AG04450 (cell line): ENCODE results near the gene C19orf53. TPM values are rescaled to one million over a fixed set of nuclear protein-coding genes. Genes with fewer than 3 reads are reported as not detected.
"Not testable (repeated sequence)": the region's sequence is repeated elsewhere in the genome, so short reads cannot be mapped to it uniquely, and the experiment has no call there.

Experiments used
- CTCF ChIA-PET: fragments of 300-600, 350-600 bp; formaldehyde crosslinking; extraction: SDS; loops from one replicate; lab custom pipeline; 2022; ENCODE audit warnings: antibody characterized with exemption, inconsistent platforms; lab: Charles Lee
- POLR2A ChIA-PET: fragments of 350-600 bp; formaldehyde crosslinking; extraction: SDS; loops from one replicate; lab custom pipeline; 2021; ENCODE audit warnings: antibody characterized with exemption, inconsistent platforms; lab: Yijun Ruan, JAX
- DNase-seq: peaks from one replicate; pipeline ENCODE4 v3.0.0-alpha.2; 2011; ENCODE audit warnings: low read depth, low spot score
- H3K27ac ChIP-seq: one replicate; pipeline ENCODE4 v1.5.1; 2012; ENCODE audit warnings: low read depth, low read length, control low read depth
- H3K27me3 ChIP-seq: one replicate; pipeline ENCODE4 v1.6.0; 2012; ENCODE audit warnings: low read length; ENCODE audit not compliant: control insufficient read depth, insufficient read depth
- H3K4me3 ChIP-seq: 2 replicates; pipeline ENCODE4 v1.5.1; 2011; ENCODE audit warnings: mild to moderate bottlenecking, low read depth, low read length, control low read depth
- H3K9me3 ChIP-seq: 2 replicates; pipeline ENCODE4 v1.5.1; 2012; ENCODE audit warnings: low read length; ENCODE audit not compliant: control insufficient read depth, insufficient read depth
- CTCF ChIP-seq: IDR thresholded peaks from 2 replicates; pipeline ENCODE4 v1.5.1; 2011; ENCODE audit warnings: low read depth, low read length, control low read depth, inconsistent platforms
- polyA plus RNA-seq: library from polyadenylated mRNA; depleted of rRNA; stranded (reverse); fragments of >200 nt; gene quantifications from 2 replicates; pipeline ENCODE4 v1.2.3, GENCODE V29; 2011

The C19orf53 gene
- polyA plus RNA-seq, 1 experiment = 145 TPM

DNA sequence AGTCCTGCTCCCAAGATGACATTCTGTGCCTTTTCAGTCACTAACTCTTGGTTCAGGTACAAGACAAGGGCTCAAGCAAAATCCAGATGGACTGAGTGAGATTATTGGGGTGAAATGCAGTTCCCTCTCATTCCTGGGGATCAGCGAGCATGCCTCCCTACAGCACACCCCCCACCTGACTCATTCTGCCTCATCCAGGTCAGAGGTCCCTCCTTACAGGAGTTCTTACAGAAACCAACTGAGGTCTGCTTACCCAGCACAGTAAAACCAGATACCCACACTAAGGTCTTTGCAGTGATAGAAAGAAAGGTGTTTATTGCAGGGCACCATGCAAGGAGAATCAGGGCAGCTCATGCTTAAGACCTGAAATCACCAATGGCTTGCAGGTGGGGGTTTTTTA is 31.5 kb upstream of the C19orf53 start:
- Histone ChIP-seq H3K27ac (no peak overlapping the region), H3K9me3 (peaks cover 6% of the 10 kb centered on the region), H3K4me3 (no peak overlapping the region), H3K27me3 (no peaks in the 10 kb centered on the region)
- no peak for TF ChIP-seq CTCF
- CTCF ChIA-PET = no interaction called here
- DNase-seq = no peak
- POLR2A ChIA-PET = interaction anchor here (0.6 kb wide), 1 partner anchor 52 kb away, joined by 9 read pairs; no protein-coding TSS in a partner anchor

DNA sequence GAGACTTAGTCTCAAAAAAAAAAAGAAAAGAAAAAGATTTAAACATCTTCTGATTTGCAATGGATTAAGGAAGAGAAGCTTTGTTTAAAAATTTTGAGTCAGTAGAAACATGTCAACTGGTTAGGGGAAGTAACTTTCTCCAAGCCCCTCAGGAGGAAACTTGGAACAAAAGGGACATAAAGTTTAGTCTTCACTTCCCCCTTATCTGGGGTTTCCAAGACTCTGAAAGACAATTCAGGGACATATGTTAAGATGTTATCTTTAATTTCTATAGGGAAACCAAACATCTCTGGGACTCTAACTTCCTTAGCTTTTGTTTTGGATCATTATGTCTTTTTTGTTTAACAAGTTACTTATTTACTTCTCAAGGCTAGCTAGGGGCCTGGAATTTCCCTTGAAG is 30.1 kb upstream of the C19orf53 start:
- POLR2A ChIA-PET = no interaction called here

DNA sequence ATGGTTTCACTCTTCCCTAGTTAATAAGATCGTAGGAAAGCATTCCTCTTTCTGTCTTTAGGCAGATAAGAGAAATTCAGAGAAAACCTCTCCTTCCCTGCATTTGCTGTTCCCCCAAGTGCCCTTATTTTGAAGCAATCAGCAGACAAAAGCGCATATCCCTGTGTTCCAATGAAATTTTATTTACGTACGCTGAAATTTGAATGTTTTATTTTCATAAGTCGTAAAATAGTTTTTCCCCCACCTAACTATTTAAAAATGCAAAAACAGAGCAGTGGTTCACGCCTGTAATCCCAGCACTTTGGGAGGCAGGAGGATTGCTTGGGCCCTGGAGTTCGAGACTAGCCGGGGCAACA is 27.2 kb upstream of the C19orf53 start:
- TF ChIP-seq CTCF = no peak
- H3K4me3 ChIP-seq = peak overlapping the region; percentile 84
- no peak for DNase-seq
- H3K9me3 ChIP-seq = peaks cover 6% of the 10 kb centered on the region
- no peak overlapping the region for H3K27ac ChIP-seq
- ChIA-PET POLR2A (interaction anchor here (0.6 to 1.8 kb wide), 6 partner anchors 10 to 48 kb away, joined by 3 to 16 read pairs (median 5); partner anchors contain the start of genes MRI1 and ZSWIM4), CTCF (no interaction called here)
- H3K27me3 ChIP-seq = no peaks in the 10 kb centered on the region

More for the DNA sequence above, 30.1 kb upstream of the C19orf53 start:
- H3K9me3 ChIP-seq = peaks cover 6% of the 10 kb centered on the region
- no peak overlapping the region for H3K4me3 ChIP-seq
- TF ChIP-seq CTCF = no peak
- no peaks in the 10 kb centered on the region for H3K27me3 ChIP-seq
- CTCF ChIA-PET = no interaction called here
- H3K27ac ChIP-seq = no peak overlapping the region
- no peak for DNase-seq

DNA sequence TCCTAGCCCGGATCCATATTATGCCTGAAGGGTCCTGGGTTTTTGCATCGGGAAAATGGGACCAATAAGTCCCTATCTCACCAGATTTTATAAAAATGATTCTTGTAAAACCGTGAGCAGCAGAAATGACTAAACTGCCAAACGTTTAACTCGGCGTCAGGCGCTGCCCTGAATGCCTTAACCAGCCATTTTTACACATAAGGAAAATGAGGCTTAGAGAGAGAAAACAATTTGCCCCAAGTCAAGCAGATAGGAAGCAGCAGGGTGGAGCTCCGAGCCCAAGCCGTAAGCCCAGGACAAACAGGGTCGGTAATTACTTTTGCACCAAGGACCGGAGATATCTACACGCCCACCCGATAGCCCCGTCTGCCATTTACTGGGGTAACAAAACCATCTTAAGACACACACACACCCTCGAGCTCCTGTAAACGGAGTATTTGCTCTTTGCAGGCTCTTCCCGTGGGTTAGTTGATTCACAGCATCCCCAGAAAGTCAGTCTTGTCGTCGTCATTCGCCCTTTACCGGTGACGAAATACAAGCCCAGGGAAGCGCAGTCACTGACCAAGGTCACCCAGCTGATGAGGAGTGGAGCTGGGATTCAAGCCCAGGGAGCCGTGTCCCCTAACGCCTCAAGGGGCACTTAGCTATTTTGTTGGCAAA is 26.0 kb upstream of the C19orf53 start:
- no peak for TF ChIP-seq CTCF
- CTCF ChIA-PET = interaction anchor here (0.9 to 1.5 kb wide), 4 partner anchors 16 to 114 kb away, joined by 3 to 5 read pairs (median 4); no protein-coding TSS in a partner anchor
- Histone ChIP-seq H3K4me3 (peak overlapping the region; percentile 84), H3K9me3 (peaks cover 6% of the 10 kb centered on the region), H3K27ac (peak overlapping the region; percentile 68), H3K27me3 (no peaks in the 10 kb centered on the region)
- POLR2A ChIA-PET = interaction anchor here (0.5 to 1.8 kb wide), 6 partner anchors 9 to 46 kb away, joined by 3 to 16 read pairs (median 4); partner anchors contain the start of gene MRI1
- DNase-seq = no peak

DNA sequence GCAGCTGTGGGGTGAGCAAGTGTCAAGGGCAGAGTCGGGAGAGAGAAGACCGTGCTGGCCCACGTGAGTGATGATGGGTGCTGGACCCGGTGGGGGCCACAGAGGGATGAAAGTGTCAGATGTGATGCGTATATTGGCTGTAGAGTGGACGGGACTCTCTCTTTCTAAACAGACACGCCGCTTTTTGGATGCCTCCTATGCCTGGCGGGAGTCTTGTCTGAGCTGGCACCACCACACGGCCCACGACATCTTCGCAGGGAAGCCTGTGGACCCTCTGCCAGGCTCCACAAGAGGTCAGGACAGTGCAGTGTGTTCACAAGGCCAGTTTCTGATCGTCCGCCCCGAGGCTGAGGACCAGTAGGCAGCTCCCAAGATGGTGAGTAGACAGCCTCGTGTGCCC is 22.8 kb upstream of the C19orf53 start:
- no peak overlapping the region for H3K27ac ChIP-seq
- H3K9me3 ChIP-seq = peaks cover 6% of the 10 kb centered on the region
- CTCF ChIA-PET = no interaction called here
- no peak overlapping the region for H3K4me3 ChIP-seq
- H3K27me3 ChIP-seq = no peaks in the 10 kb centered on the region
- no peak for TF ChIP-seq CTCF
- DNase-seq = no peak
- POLR2A ChIA-PET = no interaction called here

GRCh38 chr19:13753622-13754021 is 20.6 kb upstream of the C19orf53 start:
- H3K4me3 ChIP-seq, CTCF ChIA-PET, H3K27ac ChIP-seq, H3K27me3 ChIP-seq, H3K9me3 ChIP-seq, POLR2A ChIA-PET, DNase-seq: not testable (repeated sequence)
